Stimulated activated CD4-positive, alpha-beta T cell treated with anti-CD3 and anti-CD28 coated beads, Interleukin-15, amount 100 ng/mL, for 1 hour (primary cell): Measurements from ENCODE around the gene RETSAT.

ENCODE experiments used
- DNase-seq, 2 donors: peaks; one replicate each; pipeline ENCODE4 v3.0.0-alpha.2; 2020; ENCODE audit warnings: low read depth in 1 of 2, low spot score in 1 of 2

Gene RETSAT

GRCh38 chr2:85309699-85310321 is 44.5 kb downstream of the RETSAT start:
- DNase-seq = no peak

GRCh38 chr2:85308896-85309555 is 45.3 kb downstream of the RETSAT start:
- no peak for DNase-seq

GRCh38 chr2:85308201-85308600 is 46.1 kb downstream of the RETSAT start:
- DNase-seq = no peak

GRCh38 chr2:85307527-85307897 is 46.8 kb downstream of the RETSAT start:
- DNase-seq = no peak

- DNase-seq = no peak
These were observed 50.4 kb downstream of the RETSAT start for GRCh38 chr2:85303780-85304531.

- no peak for DNase-seq
These were observed 52.2 kb downstream of the RETSAT start for GRCh38 chr2:85302121-85302520.
